GM12892 (cell line): Measurements from ENCODE around the gene NPAS1.

Source experiments
- POLR2A ChIP-seq: IDR thresholded peaks from 2 replicates; pipeline ENCODE4 v1.6.1; 2011; ENCODE audit warnings: low read depth, low read length, control low read depth
- POLR2AphosphoS5 ChIP-seq: IDR thresholded peaks from 2 replicates; pipeline ENCODE4 v1.6.1; 2011; ENCODE audit warnings: low read depth, low read length, control low read depth
- TAF1 ChIP-seq: IDR thresholded peaks from 2 replicates; pipeline ENCODE4 v1.6.1; 2011; ENCODE audit warnings: low read depth, mild to moderate bottlenecking, control low read depth, low read length, borderline replicate concordance

GRCh38 chr19:47000373-47000772, 19.3 kb upstream of the NPAS1 start:
- TF ChIP-seq POLR2A (no peak), POLR2AphosphoS5 (no peak), TAF1 (no peak)
